Right atrium auricular region (tissue), 2 donors: ENCODE measurements around the gene DGCR6L. TPM values are rescaled to one million over a fixed set of nuclear protein-coding genes. Genes with fewer than 3 reads are reported as not detected.
A peak's percentile ranks its signal among the peaks of the same experiment; 100 is the strongest.
"Not testable (repeated sequence)": the region's sequence is repeated elsewhere in the genome, so short reads cannot be mapped to it uniquely, and the experiment has no call there.

Experiments
- DNase-seq: peaks from one replicate; pipeline ENCODE4 v3.0.0-alpha.2; 2019; ENCODE audit warnings: low spot score
- H3K27ac ChIP-seq, 2 donors: fragments of 200-600 bp; sonication (generic); 1 replicate in 1 of 2; 2 replicates in 1 of 2; pipeline ENCODE4 v1.5.1; 2016 to 2019
- H3K27me3 ChIP-seq, 2 donors: fragments of 200-600 bp; sonication (generic); one replicate each; pipeline versions ENCODE4 v1.5.1 to v1.6.0; 2017 to 2019
- H3K36me3 ChIP-seq: fragments of 200-600 bp; sonication (generic); one replicate; pipeline ENCODE4 v1.5.1; 2016
- H3K4me1 ChIP-seq, 2 donors: fragments of 200-600 bp; sonication (generic); one replicate each; pipeline versions ENCODE4 v1.5.1 to v1.6.0; 2017 to 2019
- H3K4me3 ChIP-seq, 2 donors: fragments of 200-600 bp; sonication (generic); 1 replicate in 1 of 2; 2 replicates in 1 of 2; pipeline ENCODE4 v1.5.1; 2017 to 2019; ENCODE audit warnings: mild to moderate bottlenecking in 1 of 2, moderate library complexity in 1 of 2
- H3K9me3 ChIP-seq, 2 donors: fragments of 200-600 bp; sonication (generic); one replicate each; pipeline ENCODE4 v1.5.1; 2019
- total RNA-seq, 2 donors: library from RNA; depleted of rRNA; stranded (reverse); fragments of >200 nt; gene quantifications; one replicate each; pipeline ENCODE4 v1.1.0, GENCODE V29; 2016
- TF ChIP-seq, protein P1 (sequence below), 2 donors: fragments of 200-600 bp; sonication (generic); IDR thresholded peaks; one replicate each; pipeline ENCODE4 v1.5.1; 2019; ENCODE audit warnings: antibody characterized with exemption in 2 of 2

DGCR6L gene
- total RNA-seq, 2 donors from 2014 or later = 60.4 to 64.3 TPM

DNA sequence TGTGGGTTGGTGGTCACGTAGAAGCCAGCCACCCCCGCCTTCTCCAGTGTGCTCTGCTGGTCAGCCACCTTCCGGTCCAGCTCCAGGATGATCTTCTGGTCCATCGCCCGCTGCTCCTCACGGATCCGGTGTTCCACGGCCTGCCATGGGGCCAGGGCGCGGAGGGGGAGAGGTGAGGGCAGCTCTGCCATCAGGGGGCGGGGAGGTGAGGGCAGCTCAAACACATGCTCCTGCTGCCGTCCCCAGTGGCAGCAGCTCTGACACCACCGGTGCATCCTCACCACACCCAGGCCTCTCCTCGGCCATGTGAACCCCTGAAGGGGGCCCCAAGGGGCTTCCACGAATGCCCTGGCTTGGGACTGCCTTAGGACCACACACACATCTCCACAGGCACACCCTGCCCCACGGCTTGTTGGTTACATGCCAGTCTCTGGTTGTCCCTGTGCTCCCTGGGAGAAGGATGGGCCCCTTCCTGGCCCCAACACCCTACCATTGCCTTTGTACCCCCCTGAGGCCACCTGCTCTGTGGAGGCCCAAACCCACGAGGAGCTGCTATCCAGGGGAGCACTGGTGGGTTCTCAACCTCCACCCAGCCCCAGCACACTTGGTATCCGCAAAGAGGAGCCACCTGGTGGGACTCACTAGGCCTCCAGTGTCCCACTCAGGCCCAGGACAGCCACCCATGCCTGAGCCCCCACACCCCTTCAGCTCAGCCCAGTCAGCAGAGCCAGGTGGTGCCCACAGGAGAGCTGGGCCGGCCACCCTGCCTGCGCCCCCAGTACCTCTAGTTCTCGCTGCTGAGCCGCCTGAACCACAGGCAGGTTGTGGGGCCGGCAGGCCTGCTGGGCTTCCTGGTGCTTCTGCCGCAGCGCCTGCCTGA lies 4.3 kb downstream of the DGCR6L start:
- H3K27ac ChIP-seq = no peak overlapping the region
- H3K27me3 ChIP-seq = no peaks in the 10 kb centered on the region
- no peak overlapping the region for H3K4me3 ChIP-seq
- TF ChIP-seq, protein P1, sequence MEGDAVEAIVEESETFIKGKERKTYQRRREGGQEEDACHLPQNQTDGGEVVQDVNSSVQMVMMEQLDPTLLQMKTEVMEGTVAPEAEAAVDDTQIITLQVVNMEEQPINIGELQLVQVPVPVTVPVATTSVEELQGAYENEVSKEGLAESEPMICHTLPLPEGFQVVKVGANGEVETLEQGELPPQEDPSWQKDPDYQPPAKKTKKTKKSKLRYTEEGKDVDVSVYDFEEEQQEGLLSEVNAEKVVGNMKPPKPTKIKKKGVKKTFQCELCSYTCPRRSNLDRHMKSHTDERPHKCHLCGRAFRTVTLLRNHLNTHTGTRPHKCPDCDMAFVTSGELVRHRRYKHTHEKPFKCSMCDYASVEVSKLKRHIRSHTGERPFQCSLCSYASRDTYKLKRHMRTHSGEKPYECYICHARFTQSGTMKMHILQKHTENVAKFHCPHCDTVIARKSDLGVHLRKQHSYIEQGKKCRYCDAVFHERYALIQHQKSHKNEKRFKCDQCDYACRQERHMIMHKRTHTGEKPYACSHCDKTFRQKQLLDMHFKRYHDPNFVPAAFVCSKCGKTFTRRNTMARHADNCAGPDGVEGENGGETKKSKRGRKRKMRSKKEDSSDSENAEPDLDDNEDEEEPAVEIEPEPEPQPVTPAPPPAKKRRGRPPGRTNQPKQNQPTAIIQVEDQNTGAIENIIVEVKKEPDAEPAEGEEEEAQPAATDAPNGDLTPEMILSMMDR (IDR thresholded peaks at IDR 0.05) = no peak
- peak; percentile 44 for DNase-seq
- no peaks in the 10 kb centered on the region for H3K9me3 ChIP-seq
- H3K4me1 ChIP-seq = peaks cover 0 to 25% of the 10 kb centered on the region in 2 donors
- H3K36me3 ChIP-seq = no peaks in the 10 kb centered on the region

DNA sequence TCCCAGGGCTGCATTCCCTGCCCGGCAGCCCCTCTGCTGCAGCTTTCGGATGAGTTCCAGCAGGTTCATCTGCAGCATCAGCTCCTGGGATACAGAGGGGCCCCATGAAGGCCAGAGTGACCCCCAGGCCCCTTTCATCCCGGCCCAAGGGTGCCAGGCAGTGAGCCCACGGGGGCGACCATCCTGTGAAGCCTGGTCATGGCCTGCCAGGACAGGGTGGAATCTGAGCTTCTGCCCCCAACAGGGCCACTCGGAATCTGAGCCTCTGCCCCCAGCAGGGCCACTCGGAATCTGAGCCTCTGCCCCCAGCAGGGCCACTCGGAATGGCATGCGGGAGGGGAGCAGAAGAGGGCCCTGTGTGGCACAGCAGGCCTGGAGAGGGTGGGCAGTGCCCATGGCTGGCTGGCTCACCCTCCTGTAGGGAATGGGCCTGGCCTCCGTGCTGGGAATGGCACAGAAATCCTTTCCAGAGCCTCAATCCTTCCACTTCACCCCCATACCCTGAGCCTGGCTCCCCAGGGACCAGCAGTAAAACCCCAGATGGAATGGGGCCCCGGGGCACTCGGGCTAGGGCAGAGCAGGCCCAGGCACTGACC lies 5.0 kb downstream of the DGCR6L start:
- peaks cover 0 to 23% of the 10 kb centered on the region in 2 donors for H3K4me1 ChIP-seq
- DNase-seq = peak; percentile 40
- not testable (repeated sequence) for H3K27me3 ChIP-seq

DNA sequence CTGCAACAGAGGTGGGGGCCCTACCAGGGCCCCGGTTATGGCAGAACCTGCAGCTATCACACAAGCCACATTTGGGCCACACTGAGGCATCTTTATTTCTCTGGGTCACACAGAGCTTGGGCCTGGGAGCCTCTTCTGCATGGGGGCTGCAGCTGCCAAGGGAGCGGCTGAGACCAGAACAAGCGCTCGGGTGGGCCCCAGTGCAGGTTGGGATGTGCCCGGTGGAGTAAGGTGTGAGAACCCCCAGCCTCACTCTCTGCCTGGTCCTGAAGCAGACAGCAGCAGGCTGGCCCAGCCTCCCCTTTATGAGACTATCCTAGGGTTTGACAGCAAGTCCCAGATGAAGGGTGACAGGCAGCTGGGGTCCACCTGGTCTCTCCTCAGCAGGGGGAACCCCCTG lies 5.7 kb downstream of the DGCR6L start:
- H3K9me3 ChIP-seq, H3K27ac ChIP-seq, H3K4me3 ChIP-seq, H3K36me3 ChIP-seq, H3K27me3 ChIP-seq: not testable (repeated sequence)
- peaks cover 0 to 21% of the 10 kb centered on the region in 2 donors for H3K4me1 ChIP-seq
- DNase-seq = peak; percentile 40

More for the DNA sequence above, 5.0 kb downstream of the DGCR6L start:
- not testable (repeated sequence) for H3K9me3 ChIP-seq, H3K27ac ChIP-seq, H3K4me3 ChIP-seq, H3K36me3 ChIP-seq

DNA sequence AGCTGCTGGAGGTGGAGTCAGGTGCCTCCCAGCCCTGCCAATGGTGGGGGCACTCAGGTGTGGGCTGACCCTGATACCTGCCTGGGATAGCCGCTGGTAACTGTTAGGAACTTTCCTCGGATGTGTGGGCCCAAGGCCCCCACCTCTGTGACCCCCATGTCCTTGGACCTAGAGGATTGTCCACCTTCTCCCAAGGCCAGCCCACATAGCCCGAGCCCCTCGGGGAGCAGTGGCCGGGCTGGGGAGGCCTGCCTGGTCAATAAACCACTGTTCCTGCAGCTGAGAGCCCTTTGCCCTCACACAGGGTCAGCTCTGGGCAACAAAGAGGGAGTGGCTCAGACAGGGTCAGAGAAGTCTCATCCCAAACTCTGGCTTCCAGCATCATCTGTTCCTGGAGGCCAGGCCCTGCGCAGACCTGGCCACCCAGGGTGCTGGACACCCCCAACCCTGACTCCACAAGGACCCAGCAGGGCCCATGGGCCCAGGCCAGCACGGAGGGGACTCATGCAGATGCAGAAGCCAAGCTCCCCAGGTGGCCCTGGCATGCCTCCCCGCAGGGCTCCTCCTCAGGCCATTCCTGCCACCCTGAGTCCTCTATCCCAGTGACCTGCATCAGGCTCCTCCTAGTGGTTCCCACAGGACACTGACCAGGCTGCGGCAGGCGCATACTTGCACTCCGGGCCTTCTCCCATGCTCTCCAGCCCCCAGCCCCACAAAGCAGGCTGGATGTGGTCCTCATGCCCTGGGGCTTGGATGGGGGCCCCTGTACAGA lies 6.4 kb downstream of the DGCR6L start:
- peak; percentile 28 for DNase-seq
- H3K4me3 ChIP-seq, H3K27ac ChIP-seq: not testable (repeated sequence)

DNA sequence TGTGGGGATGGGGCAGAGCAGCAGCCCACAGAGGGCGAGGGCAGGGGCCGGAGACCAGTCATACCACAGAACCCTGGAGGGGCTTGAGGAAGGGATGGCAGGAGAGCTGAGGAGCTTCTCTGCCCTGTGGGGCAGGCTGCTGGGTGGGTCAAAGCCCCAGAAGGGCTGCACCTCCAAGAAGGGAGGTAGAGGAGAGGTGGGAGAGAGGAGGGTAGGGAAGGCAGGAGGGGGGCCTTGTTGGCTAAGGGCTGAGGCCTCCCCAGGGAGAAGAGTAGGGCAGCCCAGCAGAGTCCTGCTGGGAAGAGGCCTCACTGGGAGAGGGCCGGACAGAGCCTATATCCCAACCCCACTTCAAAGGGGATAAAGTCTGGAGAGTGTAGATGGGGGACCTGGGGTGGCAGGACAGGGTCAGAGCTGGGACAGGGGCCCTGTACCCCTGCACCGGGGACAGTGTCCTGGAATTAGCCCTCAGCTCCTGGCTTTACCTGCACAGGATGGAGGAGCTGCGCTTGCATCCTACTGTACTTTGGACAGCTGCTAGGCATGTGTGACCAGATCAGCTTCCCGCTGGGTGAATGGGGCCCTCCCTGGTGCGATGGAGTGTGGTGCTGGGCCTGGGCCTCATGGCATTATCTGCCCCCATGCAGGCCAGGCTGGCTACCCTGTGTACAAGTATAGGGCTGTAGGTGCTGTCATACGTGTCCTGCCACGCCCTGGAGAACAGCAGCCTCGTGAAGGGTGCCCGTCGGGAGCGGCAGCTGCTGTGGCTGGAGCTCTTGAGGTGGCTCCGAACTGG lies 7.3 kb downstream of the DGCR6L start:
- H3K4me3 ChIP-seq = no peak overlapping the region
- no peaks in the 10 kb centered on the region for H3K27me3 ChIP-seq
- peaks cover 0 to 5% of the 10 kb centered on the region in 2 donors for H3K4me1 ChIP-seq
- no peaks in the 10 kb centered on the region for H3K9me3 ChIP-seq
- H3K27ac ChIP-seq = no peak overlapping the region
- H3K36me3 ChIP-seq = no peaks in the 10 kb centered on the region
- TF ChIP-seq, protein P1 (IDR thresholded peaks at IDR 0.05) = no peak
- DNase-seq = peak; percentile 40

More for the DNA sequence above, 6.4 kb downstream of the DGCR6L start:
- H3K27me3 ChIP-seq, H3K36me3 ChIP-seq, H3K9me3 ChIP-seq: not testable (repeated sequence)
- peaks cover 0 to 14% of the 10 kb centered on the region in 2 donors for H3K4me1 ChIP-seq

DNA sequence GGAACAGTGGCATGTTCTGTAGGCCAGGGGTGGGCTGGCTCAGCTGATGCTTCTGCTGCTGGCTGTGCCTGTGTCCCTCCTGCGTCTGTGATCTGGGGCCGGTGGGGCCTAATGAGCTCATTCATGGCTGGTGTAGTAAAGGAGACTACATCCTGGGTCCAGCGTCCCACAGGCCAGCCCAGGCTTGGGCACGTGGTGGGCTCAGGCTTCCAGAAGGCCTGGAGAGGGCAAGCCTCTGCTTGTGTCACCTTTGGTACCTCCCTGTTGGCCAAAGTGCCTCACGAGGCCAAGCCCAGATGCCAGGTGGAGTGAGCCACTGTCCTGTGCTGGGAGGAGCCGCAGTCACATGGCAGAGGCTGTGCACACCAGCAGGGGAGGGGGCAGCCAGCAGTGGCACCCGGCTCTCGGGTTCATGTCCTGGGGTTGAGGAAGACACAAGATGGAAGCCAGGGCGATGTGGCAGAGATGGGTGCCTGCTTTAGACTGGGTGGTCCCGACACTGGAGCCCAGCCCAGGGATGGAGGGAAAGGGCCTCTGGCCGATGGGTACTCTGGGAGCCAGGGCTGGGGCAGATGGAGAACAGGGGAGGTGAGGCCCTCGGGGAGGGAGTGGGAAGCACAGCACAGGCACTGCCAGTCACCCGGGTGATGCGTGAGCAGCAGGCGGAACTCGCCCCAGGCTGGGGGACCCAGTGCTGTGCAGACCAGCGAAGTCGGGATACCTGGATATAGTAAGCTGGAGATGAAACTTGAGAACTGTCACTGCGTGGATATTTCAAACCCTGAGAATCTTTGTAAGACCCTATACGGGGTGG lies 8.4 kb downstream of the DGCR6L start:
- not testable (repeated sequence) for H3K4me3 ChIP-seq, DNase-seq, H3K9me3 ChIP-seq, H3K36me3 ChIP-seq, H3K27me3 ChIP-seq, H3K27ac ChIP-seq, H3K4me1 ChIP-seq

DNA sequence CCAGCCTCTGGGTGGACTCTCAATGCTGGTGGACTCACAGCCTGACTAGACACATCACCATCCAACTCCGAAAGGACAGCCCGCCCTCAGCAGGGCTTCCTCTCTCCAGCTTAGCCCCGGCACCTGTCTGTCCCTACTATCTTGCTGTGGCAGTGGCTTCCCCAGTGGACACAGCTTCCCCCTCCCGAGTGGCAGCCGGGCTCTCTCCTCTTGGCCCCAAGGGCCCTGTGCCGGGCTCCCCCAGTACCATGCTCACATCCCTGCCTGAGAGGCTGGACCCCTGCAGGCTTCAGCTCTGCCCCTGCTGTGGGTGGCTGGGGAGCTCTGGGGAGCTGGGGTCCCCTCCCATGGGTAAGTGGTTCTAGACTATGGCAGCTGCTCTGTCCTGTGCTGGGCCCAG lies 9.1 kb downstream of the DGCR6L start:
- not testable (repeated sequence) for H3K36me3 ChIP-seq, DNase-seq

DNA sequence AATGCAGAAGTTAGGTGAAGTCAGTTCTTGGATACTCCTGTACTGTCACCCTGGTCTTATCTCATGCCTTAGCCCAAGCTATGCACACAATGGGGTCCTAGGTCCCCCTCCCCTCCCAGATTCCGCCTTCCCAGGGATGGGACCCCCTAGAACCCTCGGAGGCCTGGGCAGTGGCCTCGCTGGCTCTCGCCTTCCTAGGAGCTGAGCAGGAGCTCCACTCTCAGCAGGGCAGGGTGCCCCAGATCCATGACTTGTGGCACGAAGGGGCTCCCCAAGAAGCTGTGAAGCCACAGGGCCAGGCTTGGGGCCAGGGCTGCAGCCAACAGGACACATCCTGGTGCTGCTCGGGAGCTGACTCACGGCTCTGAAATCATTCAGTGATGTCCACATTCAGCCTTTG lies 9.7 kb downstream of the DGCR6L start:
- H3K4me1 ChIP-seq, H3K9me3 ChIP-seq, DNase-seq, H3K27ac ChIP-seq, H3K36me3 ChIP-seq, H3K4me3 ChIP-seq, H3K27me3 ChIP-seq: not testable (repeated sequence)

More for the DNA sequence above, 9.1 kb downstream of the DGCR6L start:
- not testable (repeated sequence) for H3K9me3 ChIP-seq, H3K27ac ChIP-seq, H3K4me1 ChIP-seq, H3K27me3 ChIP-seq, H3K4me3 ChIP-seq

DNA sequence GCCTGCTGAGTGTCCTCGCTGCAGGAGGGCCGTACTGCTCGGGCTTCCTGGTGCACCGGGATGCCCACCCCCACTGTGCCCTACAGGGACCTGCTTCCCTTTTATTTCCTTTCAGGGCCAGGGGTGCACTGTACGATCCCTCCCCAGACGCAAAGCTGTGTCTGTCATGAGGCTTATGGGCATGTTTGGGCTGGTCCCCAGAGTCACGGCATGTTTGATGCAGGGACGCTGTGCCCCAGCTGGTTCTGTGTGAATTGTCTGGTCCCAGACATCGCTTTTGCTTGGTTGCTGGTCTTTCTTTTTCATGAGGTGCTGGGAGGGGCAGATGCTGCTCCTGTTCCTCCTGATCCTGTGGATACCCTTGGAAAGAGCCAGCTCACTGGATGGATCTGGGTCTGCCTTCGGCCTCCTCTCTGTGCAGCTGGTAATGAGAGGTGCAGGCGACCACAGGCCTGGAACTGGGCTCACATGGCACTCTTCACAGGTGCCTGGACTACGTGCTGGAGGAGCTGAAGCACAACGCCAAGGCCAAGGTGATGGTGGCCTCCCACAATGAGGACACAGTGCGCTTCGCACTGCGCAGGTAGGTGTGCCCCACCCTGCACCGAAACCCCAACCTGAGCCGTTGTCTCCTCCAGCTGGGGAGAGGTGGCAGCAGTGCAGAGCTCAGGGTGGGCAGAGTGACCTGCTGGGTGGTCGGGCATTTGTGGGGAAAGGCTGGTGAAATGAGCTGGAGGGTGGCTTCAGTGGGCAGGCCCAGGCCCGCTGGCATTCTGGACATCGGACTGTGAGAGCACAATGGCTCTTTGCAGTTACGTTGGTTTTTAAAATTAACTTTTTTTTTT lies 10.8 kb downstream of the DGCR6L start:
- not testable (repeated sequence) for H3K4me1 ChIP-seq, H3K27ac ChIP-seq, DNase-seq, H3K9me3 ChIP-seq, H3K4me3 ChIP-seq, H3K27me3 ChIP-seq, H3K36me3 ChIP-seq
